NCI-H1417 (cell line): ENCODE measurements around the gene LAGE3.
A peak's percentile ranks its signal among the peaks of the same experiment; 100 is the strongest.

Experiments
- DNase-seq, 3 experiments: peaks; one replicate each; lab custom pipeline; 2025; lab: John Stamatoyannopoulos, UW

LAGE3 gene

GRCh38 chrX:154477891-154478477 lies 1.1 kb downstream of the LAGE3 start:
- peak in 1 of 3 experiments; percentile 41 for DNase-seq

- no peak for DNase-seq
These were observed 2.3 kb downstream of the LAGE3 start for GRCh38 chrX:154476821-154477220.

GRCh38 chrX:154473683-154474082 lies 5.4 kb downstream of the LAGE3 start:
- DNase-seq: no peak

GRCh38 chrX:154472685-154473632 lies 6.1 kb downstream of the LAGE3 start:
- DNase-seq: no peak

- DNase-seq: no peak
These were observed 7.0 kb downstream of the LAGE3 start for GRCh38 chrX:154471839-154472684.

GRCh38 chrX:154470914-154471568 lies 8.0 kb downstream of the LAGE3 start:
- DNase-seq: no peak

GRCh38 chrX:154470434-154470833 lies 8.6 kb downstream of the LAGE3 start:
- no peak for DNase-seq

- DNase-seq: no peak
These were observed 9.2 kb downstream of the LAGE3 start for GRCh38 chrX:154469880-154470279.

- DNase-seq: no peak
These were observed 10.0 kb downstream of the LAGE3 start for GRCh38 chrX:154469114-154469513.

GRCh38 chrX:154468217-154468616 lies 10.9 kb downstream of the LAGE3 start:
- DNase-seq: no peak

- no peak for DNase-seq
These were observed 11.5 kb downstream of the LAGE3 start for GRCh38 chrX:154467556-154467955.

GRCh38 chrX:154466907-154467306 lies 12.2 kb downstream of the LAGE3 start:
- DNase-seq: no peak

GRCh38 chrX:154466036-154466435 lies 13.0 kb downstream of the LAGE3 start:
- no peak for DNase-seq

- no peak for DNase-seq
These were observed 13.5 kb downstream of the LAGE3 start for GRCh38 chrX:154465601-154466000.

GRCh38 chrX:154464806-154465365 lies 14.2 kb downstream of the LAGE3 start:
- no peak for DNase-seq

GRCh38 chrX:154463611-154464220 lies 15.4 kb downstream of the LAGE3 start:
- DNase-seq: no peak

- no peak for DNase-seq
These were observed 16.7 kb downstream of the LAGE3 start for GRCh38 chrX:154462396-154462795.

- DNase-seq: no peak
These were observed 18.8 kb downstream of the LAGE3 start for GRCh38 chrX:154460326-154460725.

GRCh38 chrX:154459832-154460231 lies 19.2 kb downstream of the LAGE3 start:
- no peak for DNase-seq

GRCh38 chrX:154458954-154459778 lies 19.9 kb downstream of the LAGE3 start:
- DNase-seq: peak; percentile 18 to 53 (median 52)
